DMS114 treated with DMSO at 0.1 percent for 48 hours (cell line): ENCODE results near the gene FAM193B.

Experiments
- DNase-seq: peaks from one replicate; lab custom pipeline; 2025; ENCODE audit not compliant: unreplicated experiment; lab: John Stamatoyannopoulos, UW

Gene FAM193B

DNA sequence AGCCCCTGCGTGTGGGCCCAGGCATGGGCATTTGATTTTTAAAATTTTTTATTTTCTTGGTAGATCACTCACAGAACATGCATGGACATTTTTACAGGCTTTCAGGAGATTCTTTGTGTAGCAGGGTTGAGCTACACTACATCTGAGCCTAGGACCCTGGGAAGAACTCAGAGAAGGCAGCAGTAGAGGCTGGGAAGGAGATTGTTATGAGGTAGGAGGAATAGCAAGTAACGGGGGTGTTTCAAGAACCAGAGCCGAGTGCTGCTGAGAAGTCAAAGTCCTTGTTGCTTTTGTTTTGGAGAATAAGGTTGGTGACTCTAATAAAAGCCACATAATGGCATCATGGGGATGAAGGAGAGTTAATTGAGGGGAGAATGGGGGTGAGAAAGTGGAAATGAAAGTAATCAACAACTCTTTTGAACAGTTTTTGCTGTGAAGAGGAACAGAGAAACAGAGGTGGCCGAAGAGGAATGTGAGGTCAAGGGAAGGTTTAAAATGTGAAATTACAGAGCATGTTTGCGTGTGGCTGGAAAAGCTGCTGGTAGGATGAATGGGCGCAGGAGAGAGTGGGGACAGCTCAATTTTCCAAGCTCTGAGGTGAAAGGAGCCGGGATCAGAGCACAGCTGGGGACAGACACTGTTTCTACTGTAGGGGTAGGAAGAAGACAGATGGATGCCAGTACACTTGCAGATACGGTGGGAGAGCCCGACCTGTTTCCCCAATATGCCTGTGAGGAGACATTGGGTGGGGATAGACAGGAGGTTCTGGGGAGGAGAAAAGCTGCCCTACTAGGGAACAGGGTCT, 52.3 kb downstream of the FAM193B start:
- no peak for DNase-seq

DNA sequence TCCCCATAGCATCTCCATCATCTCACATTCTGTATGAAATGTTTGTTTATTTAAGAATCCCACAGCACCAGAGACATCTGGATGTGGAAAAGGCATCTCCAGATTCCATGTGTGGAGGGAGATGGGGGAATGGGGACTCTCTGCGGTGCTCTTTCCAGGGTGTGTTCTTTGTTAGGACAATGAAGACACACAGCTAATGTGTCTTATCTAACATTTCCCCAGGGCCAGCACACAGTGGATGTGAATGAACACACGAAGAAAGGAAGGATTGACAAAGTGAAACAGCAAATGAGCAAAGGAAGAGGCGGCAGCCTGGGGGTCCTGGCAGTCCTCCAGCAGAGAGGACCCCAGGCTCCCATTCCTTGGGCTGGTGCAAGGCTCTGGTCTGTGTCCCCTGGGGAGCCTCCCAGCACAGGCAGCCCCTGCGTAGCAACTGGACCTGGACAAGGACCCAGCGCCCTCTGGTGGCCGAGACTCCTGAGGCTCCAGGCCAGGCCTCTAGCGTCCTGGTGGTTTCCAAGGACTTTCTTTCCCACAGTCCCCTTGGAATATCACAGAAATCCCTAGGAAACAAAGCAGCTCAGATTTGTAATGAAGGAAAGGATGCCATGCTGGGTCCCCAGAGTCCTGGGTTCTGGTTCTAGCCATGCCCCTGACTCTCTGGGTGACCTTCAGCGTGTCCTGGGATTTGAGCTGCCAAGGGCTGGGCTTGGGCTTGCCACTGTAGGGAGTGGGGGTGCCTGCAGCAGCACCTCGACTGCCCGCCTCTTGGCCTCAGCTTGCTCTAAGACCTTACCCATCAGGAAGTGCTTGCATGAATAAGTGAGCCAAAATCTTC, 53.5 kb downstream of the FAM193B start:
- peak; percentile 77 for DNase-seq

DNA sequence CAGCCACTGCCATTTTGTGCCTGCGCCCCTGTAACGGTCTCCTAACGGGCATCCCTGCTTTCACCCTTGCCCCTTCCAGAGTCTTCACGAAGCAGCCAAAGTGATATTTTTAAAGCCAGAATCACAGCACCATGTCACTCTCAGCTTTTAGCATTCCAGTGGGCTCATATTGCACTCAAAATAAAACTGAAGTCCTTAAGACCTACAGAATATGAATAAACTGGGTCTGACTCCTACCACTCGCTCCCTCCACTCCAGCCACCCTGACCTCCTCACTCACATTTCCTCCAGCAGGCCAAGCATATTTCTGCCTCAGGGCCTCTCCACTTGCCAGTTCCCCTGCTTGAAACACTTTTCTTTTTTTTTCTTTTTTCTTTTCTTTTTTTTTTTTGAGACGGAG, 54.5 kb downstream of the FAM193B start:
- DNase-seq, result no peak

DNA sequence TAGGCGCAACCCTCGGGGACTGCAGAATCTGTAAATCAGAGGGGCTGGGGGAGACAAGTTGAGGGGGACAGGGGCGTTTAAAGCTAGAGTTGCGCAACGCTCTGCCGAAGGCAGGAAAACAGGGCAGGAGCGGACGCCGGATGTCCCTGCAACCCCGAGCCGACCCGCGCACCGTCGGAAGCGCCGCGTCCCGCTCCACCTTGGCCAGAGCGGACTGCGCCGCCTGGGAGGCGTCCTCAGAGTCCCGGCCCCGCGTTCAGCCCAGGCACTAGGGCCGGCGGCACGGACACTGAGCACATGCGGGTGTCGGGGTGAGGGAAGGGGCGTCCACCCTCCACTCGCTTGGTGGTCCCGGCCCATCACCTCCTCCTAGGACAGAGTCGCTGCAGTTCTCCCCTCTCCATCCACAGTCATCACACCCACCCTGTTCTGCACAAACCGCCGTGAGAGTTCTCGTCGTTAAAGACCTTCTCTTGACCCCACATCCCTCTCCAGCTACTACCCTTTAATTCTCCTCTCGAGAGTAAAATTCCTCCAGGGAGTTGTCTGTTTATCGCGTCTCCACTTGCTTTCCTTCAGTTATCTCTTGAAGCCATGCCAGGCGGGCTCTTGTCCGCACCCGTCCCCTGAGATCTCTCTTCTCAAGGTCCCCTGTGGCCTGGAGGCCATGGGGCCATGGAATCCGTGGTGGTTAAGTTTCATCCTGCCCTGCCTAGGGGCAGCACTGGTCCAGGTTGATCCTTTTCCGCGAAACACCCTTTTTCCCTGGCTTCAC, 56.2 kb downstream of the FAM193B start:
- no peak for DNase-seq

DNA sequence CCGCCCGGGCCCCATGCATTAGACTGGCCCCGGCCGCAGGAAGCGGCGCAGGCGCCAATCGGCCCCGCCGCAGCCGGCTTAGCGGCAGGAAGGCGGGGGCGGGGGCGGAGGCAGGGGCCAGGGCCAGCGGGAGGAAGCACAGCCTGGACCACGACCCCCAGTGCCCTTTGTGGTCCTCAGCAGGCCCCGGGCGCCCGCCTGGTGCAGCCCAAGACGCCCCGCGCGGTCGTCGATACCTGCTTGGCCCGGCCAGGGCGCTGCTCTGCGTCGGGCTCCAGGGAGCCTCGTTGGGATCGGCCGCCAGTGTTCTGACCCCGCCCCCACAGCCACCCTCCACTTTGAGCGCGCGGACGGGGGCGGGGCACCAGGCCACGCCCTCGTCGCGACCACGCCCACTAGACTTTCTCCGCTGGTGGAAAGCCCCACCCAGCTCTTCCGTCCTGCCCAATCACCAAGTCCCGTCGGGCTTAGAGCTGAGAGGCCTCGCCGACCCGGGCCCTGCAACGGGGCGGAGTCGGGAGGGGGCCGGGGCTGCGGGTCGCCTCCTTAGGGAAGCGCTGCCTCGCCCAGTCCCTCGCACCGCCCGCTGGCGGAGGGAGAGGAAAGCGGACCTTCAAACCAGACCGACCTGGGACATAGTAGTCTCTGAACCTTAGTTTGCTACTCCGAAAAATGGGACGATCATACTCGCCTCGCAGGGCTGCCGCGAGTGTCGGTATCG, 56.9 kb downstream of the FAM193B start, which contains the start of gene PDLIM7:
Gene PDLIM7 (minus strand): TSS at position 313 of the 721 bp plus-strand sequence. CDS start 1,092 bp downstream, outside the sequence.
- peak; percentile 95 for DNase-seq

DNA sequence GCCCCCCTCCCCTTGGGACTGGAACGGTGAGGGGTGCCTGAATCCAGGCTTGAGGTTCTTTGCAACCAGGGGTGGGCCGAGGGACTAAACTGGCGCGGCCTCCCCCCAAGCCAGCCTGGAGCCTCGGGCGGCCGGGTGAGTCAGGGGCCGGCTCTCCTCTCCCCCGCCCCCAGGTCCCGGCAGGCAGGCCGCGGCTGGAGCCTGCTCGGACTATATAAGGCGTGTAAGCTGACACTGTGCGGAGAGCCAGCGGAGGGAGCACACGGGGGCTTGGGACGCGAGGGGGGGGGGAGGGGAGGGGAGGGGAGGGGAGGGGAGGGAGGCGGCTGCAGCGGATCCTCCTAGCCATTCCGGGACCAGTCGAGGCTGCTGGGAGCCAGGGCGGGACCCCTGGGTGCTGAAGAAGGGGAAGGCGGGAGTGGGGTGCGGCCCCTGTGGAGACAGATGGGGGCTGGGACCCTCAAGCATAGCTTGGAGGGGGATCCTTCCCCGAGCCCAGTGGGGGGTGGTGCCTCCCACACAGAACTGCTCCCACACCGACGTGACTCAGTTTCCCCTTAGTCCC, 57.6 kb downstream of the FAM193B start:
- DNase-seq, result no peak

DNA sequence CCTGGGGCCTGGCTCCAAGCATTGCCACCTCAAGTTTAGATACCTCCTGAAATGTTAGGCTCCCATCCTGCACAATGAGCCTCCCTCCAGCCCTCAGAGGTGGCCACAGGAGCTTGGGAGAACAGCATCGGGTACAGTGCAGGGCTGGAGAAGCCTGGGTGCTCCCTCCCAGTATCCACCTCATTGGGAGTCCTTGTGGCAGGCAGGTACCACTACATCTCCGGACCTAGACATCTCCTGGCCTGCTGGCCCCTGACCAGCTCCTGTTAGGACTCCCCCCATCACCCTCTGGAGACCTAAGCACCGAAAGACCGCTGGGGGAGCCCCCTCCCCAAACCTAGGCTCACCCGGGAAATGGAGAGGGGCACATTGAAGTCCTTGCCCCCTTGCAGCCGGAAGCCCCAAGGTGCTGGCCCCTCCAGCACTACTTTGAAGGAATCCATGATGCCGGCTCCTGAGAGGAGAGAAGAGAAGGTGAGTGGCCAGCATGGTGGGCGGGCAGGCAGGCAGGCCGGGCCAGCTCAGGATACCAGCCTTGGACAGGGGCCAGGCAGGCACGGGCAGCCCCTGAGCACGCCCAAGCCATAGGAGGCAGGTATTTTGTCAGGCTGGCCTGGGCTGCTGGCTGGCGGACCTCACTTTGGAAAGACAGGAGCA, 58.2 kb downstream of the FAM193B start:
- peak; percentile 17 for DNase-seq

DNA sequence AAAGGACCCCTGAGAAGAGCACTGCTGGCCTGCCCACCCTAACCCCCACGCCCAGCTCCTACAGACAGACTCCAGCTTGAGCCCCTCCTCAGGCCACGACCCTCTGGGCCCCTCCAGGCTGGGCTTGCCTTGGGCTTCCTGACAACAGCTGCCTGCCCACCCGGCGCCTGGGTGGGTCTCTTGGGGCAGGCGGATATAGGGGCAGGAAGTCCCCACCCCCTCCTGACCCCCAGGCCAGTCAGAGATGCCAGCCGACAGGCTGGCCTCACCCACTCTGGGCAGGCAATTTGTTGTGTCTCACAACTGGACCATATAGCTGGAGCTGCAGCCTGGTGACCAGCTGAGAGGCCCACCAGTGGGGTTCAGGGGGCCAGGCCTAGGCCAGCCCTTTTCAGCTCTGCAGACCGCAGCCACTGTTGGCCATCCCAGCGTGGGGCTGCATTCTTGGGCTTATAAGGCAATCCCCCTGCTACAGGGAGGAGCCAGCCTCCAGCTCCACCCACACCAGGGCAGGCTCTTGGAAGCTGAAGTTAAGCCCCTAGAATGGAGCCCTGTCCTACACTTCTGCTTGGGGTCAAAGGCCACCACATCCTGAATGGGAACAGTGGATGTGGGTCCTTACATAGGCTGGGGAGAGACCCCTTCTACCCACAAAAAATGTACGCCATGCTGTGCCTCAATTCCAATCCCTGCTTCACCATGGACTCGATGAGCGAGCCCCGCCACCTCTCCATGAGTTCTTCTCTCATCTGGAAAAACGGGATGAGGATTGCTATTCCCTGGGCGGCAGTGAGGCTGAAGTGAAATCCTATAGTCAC, 58.9 kb downstream of the FAM193B start:
- DNase-seq, result no peak

DNA sequence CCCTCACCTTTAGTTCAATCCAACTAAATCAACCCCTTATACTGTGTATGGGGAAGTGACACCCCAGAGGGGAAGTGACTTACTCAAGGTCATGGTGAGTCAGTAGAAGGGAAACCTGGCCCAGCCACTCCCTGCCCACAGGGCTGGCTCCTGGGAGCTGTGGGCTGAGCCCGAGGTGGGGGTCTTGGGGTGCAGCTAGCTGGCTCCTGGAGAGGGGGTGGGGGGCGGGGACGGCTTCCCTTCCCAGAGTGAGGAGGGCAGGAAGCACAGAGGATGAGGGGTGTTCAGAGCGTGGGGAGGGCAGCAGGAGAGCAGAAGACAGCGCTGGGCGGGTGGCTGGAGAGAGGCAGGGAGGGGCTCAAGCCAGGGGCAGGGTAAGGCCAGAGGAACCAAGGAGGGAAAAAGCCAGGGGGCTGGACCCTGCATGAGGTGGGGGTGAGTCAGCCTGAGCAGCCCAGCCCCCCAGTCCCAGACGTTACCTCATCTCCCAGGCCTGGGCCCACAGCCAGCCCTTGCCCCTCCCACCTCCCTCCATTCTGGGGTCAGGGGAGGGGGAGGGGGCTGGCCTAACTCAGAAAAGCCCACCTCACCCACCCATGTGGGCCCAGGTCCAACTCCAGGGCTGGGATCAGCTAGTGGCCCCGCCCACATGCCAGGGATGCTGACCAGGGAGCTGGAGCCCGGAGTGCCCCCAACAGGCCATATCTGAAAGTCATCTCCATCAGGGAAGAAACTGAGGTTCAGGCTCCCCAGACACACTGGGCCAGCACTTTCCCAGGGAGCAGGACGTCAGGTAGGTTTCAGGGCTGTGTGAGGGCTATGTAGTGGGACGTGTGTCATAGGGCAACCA, 59.8 kb downstream of the FAM193B start:
- DNase-seq, result no peak

DNA sequence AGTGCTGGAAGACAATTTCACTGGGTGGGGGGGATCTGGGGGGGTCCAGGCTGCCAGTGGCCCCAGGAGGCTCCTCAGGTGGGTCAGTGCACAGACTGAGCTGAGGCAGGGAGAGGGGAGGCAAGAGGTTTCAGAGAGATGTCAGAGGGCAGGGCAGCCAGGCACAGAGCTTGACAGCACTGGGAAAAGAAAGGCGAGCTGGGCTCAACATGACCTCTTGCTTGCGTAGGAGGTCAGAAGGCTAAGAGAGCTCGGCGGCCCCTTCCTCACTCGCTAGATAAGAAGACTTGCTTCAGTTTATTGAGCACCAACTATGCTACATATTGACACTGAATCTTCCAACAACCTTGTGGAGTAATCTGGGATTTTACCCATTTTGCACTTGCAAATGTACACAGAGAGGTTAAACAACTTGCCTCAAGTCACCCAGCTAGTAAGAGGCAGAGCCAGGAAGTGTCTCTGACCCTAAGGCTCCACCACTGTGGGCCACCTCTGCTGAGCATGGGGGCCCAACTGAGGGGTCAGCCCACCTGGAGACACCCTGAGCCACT, 60.5 kb downstream of the FAM193B start:
- no peak for DNase-seq

DNA sequence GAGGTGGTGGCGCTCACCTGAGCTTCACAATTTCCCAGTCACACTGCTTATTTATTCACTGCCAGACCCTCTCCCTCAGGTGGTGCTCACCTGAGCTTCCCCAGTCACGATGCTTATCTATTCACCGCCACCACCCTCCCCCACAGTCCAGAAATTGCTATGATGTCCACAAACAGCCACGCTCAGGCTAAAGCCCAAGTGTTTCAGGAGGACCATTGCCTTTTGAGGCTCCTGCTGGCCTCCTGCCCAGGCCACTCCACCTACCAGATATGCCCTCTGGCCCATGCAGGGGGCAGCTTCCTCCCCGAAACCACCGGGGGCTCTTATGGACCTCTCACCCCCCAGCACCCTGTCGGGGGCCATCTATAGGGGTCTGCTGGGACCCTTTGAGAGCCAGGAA, 61.5 kb downstream of the FAM193B start:
- no peak for DNase-seq

DNA sequence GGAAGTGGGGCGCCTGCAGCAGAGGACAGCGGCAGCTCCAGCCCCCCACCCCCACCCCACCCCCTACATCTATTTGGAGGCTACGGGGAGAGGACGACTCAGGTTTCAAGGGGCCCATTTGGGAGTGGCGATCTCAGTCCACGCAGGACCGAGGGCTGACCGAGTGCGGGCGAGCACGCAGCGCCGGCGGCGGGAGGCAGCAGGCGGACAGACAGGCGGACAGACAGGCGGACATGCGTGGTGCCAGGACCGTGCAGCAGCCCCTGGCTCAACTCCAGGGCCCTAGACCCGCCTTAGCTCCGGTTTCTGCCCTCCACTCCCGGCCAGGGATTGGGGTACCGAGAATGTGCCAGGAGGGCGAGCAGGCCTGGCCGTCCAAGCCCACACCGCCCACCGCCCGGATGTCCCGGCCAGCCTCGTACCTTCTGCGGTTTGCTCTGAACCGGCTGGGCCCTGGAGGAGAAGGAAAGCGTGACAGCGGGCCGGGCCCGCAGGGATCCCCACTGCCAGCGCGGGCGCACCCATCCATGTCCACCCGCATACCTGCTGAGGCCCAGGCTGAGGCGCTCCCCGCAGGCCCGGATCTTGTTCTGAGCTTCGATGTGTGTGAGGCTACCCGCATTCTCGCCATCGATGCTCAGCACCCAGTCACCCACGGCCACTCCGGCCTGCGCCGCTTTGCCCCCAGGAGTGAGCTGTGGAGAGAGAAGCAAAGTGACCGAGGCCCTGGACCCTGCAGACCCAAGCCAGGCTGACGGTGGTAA, 62.2 kb downstream of the FAM193B start:
- no peak for DNase-seq

DNA sequence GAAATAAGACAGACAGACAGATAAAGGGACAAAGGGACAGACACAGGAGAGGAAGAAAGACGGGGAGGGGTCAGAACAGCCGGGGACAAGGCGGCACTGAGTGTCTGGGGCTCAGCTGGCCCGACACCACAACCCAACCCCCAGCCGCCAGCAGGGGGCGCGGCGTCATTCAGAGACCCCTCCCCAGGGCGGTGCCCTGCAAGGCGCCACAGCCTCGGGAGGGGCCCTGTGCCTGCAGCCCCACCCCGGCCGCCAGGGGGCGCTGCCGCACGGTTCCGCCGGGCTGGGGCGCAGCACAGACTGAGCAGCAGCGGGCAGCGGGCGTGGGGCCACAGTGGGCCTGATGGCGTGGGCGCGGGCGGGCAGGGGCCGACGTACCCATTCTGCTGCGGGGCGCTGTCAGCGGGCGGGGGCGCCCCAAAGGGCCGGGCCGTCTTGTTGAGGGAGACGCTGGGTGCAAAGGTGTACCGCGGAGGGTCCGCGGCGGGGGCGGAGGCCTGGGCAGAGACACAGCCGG, 62.9 kb downstream of the FAM193B start:
- peak; percentile 22 for DNase-seq

DNA sequence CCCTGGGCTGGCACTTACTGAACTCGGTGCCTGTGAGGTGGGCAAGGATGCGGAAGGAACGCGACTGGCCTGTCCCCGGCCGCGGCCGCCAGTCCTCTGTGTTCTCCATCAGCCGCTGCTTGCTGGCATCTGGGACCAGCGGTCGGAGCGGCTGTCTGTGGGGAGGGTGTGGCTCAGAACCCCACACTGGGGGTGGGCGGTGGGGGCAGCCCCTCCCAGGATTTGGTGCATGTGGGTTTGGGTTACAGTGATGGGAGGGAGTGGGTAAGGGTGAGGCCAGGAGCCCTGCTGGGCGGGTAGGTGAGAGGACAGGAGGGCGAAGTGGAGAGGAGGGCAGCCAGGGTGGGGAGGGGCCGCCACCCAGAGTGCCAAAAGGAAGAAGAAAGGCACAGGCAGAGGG, 63.4 kb downstream of the FAM193B start:
- no peak for DNase-seq

DNA sequence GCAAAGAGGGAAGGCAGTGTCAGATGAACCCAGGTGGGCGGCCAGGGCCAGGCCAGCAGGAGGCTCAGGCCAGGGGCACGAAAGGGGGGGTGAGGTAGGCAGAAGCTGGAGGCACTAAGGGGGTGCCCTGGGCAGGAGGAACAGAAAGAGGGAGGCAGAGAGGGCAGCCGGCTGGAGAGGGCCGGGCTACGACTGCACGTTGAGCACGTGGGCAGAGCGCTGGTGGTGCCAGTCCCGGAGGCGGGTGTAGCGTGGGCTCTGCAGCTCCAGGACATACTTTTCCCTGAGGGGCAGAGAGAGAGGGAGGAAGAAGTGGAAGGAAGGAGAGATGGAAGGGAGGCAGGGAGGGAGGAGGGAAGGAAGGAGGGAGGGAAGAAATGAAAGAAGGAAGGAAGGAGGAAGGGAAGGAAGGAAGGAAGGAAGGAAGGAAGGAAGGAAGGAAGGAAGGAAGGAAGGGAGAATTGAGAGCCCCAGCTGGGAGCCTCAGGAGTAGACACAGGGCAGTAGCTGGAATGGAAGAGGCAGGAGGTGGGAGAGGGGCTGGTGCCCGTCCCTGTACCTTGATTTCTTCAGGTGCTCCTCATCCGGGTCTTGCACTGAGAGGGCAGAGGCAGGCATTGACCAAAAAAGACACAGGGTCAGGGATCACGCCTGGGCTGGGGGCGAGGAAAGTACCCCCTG, 63.9 kb downstream of the FAM193B start:
- DNase-seq, result no peak

DNA sequence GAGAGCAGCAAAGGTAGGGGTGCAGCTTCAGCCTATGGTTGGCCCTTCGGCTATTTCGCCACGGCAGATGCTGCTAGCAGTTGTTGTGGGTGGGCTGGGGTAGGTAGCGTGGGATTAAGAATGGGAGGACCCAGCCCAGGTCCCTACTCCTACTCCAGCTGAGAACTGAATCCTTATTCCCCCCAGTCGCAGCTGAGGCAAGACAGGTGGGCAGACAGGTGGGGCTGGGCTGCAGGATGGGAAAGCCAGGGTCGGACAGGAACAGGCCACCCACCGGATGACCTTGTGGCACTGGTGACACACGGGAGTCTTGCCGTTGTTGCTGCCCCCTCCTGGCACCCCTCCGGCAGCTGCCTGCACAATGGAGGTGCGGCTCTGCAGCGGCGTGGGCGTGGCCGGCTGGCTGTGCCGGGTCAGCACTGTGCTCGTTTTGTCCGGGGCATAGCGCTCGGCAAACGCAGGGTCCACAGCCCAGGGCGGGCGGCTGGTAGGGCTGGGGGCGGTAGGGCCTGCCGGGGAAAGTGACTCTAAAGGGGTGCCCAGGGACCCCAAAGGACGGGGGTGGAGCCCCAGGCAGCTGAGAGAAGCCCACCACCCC, 65.1 kb downstream of the FAM193B start:
- DNase-seq, result no peak
